ENCODE results near the gene ZNF282.

- TF ChIP-seq ZBTB1 (CRISPR knock-in tag; IDR thresholded peaks at IDR 0.05; ENCODE audit: borderline replicate concordance, low read depth): no peak
- TF ChIP-seq MAX (CRISPR knock-in tag; IDR thresholded peaks at IDR 0.05): no peak
Observed at GRCh38 chr7:149226840-149227494, 31.6 kb downstream of the ZNF282 start.
